ENCODE measurements around the gene PTOV1.
A peak's percentile ranks its signal among the peaks of the same experiment; 100 is the strongest.

PTOV1 gene

DNA sequence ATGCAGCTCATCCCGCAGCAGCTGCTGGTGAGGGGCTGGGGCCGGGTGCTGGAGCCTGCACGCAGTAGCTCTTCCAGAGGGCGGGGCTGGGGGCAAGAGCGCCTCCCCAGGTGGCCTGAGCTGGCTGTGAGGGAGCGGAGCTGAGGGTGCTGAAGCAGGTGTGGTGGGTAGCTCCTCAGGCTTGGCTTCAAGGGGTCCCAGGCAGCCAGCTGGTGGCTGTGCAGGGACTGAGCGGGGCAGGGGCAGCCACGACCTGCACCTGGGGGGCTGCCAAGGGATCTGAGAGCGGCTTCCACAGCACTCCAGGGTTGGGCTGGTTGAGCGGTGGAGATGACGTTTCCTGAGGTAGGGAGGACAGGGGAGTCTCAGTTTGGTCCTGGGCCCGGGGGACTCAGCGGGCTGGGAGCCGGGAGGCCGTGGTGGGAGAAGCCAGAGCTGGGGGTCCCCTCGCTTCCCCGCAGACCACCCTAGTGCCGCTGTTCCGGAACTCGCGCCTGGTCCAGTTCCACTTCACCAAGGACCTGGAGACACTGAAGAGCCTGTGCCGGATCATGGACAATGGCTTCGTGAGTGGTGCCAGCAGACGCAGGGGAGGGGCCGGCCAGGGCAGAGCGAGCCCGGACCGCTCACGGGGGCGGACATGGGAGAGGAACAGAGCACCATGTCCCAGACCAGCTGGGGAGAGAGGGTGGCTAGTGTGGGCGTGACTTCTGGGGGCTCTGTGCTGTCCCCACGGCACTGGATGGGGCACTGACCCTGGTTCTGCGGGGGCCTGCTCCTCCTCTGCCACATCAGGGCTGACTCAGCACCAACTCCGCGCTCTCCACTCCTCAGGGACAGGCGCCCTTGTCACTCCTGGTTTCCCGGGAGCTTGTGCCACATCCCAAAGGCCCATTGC, 7.4 kb downstream of the PTOV1 start:
- DNase-seq (ENCODE audit: low read depth), result peak; percentile 39

DNA sequence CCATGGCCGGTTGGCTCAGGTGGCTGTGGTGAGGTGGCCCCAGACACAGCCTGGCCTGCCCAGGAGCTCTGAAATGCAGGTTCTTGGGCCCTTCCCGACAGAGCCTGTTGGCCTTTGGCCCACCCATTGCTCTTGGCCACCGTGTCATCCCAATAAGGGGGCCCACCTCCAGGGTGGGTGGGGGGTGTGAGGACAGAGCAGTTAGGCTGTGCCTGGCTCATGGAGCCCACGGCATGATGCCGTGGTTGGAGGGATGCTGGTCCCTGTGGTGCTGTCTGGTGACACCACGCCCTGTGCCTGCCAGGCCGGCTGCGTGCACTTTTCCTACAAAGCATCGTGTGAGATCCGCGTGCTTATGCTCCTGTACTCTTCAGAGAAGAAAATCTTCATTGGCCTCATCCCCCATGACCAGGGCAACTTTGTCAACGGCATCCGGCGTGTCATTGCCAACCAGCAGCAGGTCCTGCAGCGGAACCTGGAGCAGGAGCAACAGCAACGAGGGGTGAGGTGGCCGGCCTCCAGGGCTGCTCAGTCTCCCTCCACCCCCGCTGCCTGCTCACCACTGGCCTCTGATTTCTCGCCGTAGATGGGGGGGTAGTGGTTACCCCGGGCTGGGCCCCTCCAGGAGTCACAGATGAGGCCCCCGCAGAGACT, 8.8 kb downstream of the PTOV1 start:
- DNase-seq (ENCODE audit: low read depth), result no peak

GRCh38 chr19:49860336-49861102, 9.6 kb downstream of the PTOV1 start:
- DNase-seq (ENCODE audit: low read depth), result no peak

- no peak for DNase-seq (ENCODE audit: low read depth)
Measured at GRCh38 chr19:49861107-49861506, 10.1 kb downstream of the PTOV1 start.

DNA sequence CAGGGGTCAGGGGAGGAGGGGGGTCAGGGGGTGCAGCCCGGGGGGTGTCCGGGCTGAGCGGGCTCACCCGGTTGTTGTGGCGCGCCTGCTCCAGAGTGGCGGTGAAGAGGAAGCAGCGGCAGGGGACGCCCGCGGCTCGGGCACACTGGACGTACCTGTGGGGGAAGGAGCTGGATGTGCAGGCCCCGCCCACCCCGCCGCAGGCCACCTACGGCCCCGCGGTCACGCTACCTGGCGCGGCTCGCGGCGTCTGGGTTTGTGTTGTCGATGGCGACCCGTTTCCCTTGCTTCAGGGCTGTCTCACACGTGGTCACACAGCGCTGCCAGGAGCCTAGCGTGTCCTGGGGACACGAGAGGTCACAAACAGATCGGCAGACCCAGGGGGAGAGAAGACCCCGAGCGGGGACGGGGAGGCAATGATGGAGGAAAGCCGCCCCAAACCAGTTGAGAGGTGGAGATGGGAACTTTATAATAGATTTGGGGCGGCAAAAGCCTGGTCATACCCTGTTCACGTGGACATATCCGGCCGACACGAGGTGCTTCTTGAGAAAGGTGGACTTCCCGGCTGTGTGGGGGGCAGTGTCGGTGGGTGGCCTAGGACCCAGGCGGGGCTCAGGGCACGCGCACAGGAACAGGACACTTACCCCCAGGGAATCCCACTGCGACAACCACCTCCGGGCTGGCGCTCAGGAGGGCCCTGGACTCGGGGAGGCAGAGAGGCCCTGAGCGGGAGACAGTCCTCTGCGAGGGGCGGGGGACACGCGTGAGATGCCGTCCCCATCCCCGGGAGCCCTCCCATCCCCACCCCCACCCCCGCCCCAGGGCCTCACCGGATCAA, 10.8 kb downstream of the PTOV1 start:
- DNase-seq (ENCODE audit: low read depth), result no peak

DNA sequence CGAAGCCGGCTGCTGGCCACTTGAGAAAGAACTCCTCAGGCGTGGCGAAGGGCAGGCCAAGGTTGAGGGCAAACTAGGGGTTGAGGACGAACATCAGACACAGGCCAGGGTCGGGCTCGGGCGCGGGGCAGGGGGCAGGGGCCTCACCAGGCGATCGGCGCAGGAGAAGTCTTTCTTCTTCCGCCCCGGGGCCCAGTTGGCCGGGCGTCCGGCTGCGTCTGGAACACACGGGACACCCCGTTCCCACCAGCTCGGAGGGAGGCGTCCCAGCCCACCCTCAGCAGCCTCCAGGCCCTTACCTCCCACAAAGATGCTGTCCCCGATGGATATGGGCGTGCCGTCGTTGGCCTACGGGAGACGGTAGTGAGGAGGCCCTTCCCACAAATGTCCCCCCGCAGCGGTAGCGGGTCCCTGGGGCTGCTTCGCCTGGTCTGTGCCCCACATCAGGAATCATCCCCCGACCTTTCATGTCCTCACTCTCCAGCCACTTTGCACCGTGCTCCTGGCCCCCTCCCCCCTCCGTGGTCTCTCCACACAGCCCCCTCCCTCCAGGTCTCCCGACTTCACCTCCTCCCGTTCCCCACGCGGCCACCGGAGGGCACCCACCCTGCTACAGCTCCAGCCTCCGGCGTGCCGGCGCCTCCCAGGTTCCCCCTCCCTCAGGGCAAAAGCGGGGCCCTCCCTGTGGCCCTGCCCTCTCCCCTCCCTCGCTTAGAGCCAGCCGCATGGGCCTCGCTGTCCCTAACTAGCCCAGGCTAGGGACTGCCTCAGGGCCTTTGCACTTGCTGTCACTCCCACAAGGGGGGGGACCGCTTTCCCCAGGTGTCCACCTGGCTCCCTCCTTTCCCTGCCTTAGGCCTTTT, 11.7 kb downstream of the PTOV1 start:
- no peak for DNase-seq (ENCODE audit: low read depth)

GRCh38 chr19:49863254-49863934, 12.4 kb downstream of the PTOV1 start:
- no peak for DNase-seq (ENCODE audit: low read depth)

DNA sequence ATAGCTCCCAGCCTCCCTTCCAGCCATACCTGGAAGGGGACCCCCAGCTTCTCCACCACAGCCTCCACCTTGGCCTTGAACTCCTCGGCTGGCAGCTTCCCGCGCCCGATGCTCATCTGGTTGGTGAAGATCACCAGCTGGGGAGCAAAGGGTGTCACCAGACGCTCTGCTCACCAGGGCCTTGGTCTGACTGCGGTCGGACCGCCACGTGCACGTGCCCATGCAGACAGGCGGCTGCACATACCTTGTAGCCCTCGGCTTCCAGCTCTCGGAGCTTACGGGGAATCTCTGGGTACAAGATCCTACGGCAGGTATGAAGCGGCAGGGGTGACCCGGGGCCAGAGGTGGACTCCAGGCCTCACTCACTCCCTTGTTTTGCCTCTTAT, 13.0 kb downstream of the PTOV1 start:
- no peak for DNase-seq (ENCODE audit: low read depth)

- no peak for DNase-seq (ENCODE audit: low read depth)
Measured at GRCh38 chr19:49864890-49865289, 13.9 kb downstream of the PTOV1 start.

DNA sequence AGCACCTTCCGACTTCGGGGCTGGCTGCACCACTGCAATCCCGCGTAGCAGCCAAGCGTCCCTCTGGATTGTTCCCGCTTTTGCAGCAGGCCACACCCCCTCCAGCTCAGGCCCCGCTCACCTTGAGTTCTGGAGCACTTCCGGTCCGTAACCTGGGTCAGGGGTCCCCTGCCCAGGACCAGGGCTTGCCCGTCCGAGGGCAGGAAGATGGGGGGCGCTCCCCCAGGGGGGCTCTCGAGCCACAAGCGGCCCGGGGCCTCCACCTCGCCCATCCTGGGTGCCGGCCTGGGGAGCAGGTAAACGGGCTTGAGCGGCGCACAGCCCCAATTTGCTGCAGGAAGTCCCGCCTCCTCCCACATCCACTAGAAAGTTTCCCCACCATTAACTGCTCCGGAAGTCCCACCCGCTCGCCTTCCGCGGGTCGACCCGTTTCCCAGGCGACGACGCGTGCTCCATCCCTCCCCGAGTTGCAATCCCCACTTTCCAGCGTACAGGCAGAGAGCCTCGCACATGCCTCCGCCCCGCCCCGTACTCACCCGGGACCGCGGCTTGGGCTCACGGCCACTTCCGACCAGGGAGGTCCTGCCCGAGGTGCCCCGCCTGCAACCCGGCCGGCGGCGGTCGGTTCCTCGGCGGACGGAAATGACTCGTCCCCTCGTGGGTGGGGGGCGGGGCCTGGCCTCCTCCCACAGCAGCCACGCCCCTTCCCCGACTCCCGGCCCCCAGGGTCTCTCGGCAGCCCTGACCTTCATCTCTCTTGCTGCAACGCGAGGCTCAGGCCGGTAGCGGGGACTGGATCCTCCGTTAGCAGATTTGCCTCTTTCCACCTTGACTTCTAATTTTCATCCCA, 16.2 kb downstream of the PTOV1 start, which contains the start of gene PNKP:
PNKP (minus strand) TSS at position 644 of the 850 bp plus-strand sequence; CDS start at position 272, 372 bp downstream.
- DNase-seq (ENCODE audit: low read depth), result peak; percentile 92

GRCh38 chr19:49869009-49869483, 18.1 kb downstream of the PTOV1 start:
- no peak for DNase-seq (ENCODE audit: low read depth)

- DNase-seq (ENCODE audit: low read depth), result peak; percentile 100
Measured at GRCh38 chr19:49869484-49870308, 18.7 kb downstream of the PTOV1 start.

- no peak for DNase-seq (ENCODE audit: low read depth)
Measured at GRCh38 chr19:49870309-49870901, 19.4 kb downstream of the PTOV1 start.

DNA sequence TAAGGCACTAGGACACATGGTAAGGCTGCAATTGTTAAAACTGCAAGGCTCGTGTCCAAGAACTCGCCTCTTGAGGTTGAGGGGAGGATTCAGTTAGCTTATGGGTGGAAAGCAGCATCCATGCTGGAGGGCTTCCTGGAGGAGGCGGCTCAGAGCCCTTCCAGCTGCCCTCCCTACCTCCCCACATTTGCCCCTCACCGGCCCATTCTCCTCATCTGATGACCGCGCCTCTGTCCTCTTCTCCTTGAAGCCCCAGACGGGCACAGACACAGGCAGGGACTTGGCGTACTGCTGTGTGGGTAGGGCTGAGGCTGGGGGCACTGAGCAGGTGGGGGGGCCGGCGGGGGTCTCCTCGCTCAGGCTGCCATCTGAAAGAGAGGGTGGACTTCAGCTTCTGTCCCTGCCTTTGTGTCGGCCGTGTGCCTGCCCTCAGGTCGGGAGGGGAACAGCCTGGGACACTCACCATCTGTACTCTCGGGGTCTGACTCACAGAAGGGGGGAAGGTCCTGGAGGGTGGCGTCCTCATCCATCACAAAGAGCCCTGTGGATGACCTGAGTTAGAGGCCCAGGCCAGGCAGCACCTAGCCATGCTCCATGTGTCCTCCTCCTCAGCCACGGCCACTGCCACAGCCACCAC, 20.5 kb downstream of the PTOV1 start:
- no peak for DNase-seq (ENCODE audit: low read depth)

DNA sequence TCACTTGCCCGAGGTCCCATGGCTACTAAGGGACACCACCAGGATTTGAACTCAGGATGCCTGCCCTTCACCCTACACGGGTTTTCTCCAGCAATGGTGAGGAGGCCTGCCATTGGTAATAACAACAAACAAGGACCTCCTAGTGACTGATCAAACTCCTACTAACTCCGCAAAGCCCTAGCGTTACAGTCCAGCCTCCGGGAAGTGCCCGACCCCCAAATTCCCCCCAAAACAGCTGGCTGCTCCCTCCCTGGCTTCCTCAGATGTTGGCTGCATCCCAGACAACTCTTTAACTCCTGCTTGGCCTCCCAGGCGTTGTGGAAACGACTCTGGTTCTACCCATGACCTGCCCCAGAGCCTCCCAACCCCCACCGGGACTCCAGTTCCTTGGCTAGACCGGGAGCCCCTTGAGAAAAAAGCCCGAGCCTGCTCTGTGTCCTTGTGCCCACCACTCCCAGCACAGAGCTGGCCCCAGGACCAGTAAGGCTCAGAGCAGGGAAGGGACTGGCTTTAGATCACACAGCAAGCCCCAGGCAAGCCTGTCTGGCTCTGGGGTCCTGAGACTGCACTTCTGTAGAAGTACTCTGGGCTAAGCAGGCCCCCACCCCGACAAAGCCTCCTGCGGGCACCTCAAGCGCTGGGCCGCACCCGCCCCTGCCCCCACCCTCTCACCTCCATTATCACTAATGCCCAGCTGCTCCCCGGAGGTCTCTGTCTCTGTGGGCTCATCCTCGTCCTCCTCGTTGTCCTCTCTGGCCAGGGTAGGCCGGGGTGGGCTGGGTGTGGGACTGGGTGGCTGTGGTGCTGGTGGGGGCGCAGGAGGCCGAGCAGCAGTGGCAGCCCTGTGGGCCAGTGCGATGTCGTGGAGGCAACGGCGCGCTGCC, 21.5 kb downstream of the PTOV1 start:
- no peak for DNase-seq (ENCODE audit: low read depth)

GRCh38 chr19:49873129-49873521, 22.2 kb downstream of the PTOV1 start:
- DNase-seq (ENCODE audit: low read depth), result no peak
